Activated CD8-positive, alpha-beta T cell treated with anti-CD3 and anti-CD28 coated beads, Interleukin-2, amount 10 ng/mL, durations not matched to agents 7 days and 5 days (primary cell): ENCODE data around the gene ARL16. TPM values are rescaled to one million over a fixed set of nuclear protein-coding genes. Genes with fewer than 3 reads are reported as not detected.
A peak's percentile ranks its signal among the peaks of the same experiment; 100 is the strongest.

ENCODE experiments used
- ATAC-seq: fragments of 150-1000 bp; cut with Tn5 transposase; one replicate; pipeline ENCODE4 v1.10.0; 2021; ENCODE audit warnings: moderate library complexity
- CTCF ChIA-PET: fragments of 350-600 bp; sonication (Branson Sonifier 250); formaldehyde crosslinking; loops from one replicate; lab custom pipeline; 2021; ENCODE audit warnings: antibody characterized with exemption; lab: Charles Lee
- POLR2A ChIA-PET: fragments of 350-600 bp; sonication (Branson Sonifier 250); formaldehyde crosslinking; loops from one replicate; lab custom pipeline; 2021; ENCODE audit warnings: antibody characterized with exemption; lab: Charles Lee
- DNase-seq: peaks from one replicate; pipeline ENCODE4 v3.0.0-alpha.2; 2020
- H3K27ac Mint-ChIP-seq: one replicate; pipeline ENCODE4 v1.8.0; 2021; ENCODE audit warnings: mild to moderate bottlenecking, mixed read lengths
- H3K27me3 Mint-ChIP-seq: one replicate; pipeline ENCODE4 v1.8.0; 2021; ENCODE audit warnings: low read depth, mixed read lengths
- H3K36me3 Mint-ChIP-seq: one replicate; pipeline ENCODE4 v1.8.0; 2021; ENCODE audit warnings: low read depth, mixed read lengths
- H3K4me1 Mint-ChIP-seq: one replicate; pipeline ENCODE4 v1.8.0; 2021; ENCODE audit warnings: low read depth, mixed read lengths
- H3K4me3 Mint-ChIP-seq: one replicate; pipeline ENCODE4 v1.8.0; 2021; ENCODE audit warnings: mild to moderate bottlenecking, mixed read lengths
- H3K9me3 Mint-ChIP-seq: one replicate; pipeline ENCODE4 v1.8.0; 2022; ENCODE audit warnings: mixed read lengths; ENCODE audit not compliant: insufficient read depth
- total RNA-seq, 2 experiments: library from RNA; stranded (reverse); gene quantifications; one replicate each; pipeline ENCODE4 v1.2.3, GENCODE V29; 2021

Gene ARL16
- total RNA-seq, 2 experiments from 2014 or later: 21.3 to 28.4 TPM

DNA sequence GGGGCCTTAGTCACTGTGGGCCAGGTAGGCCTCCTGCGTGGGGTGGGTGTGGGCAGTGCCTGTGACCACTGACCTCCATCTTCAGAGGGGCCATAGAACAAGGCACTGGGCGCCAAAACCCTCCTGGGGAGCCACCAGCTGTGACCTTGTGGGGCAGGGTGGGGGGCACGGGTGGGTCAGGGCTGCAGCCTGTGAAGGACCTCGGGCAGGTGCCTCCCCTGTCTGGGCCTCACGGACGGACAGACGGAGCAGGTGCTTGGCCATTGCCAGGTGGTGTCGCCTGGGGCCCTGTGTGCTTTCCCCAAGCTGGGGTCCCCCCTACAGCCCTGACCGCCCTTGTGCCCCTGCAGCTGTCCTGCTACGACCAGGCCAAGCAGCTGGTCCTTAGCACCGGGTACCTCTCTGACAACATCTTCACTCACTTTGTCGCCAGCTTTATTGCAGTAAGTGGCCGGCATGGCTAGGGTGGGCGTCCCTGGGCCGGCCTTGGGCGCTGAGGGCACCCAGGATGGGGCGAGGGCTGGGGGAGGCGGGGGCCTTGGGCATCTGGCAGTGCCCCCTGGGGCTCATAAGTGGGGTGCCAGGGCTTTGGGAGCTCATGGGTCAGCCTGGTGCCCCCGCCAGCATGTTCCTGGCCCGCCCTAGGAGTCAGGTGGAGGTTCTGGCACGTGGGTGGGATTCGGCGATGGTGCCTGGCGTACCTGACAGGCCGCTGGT lies 33.6 kb upstream of the ARL16 start:
- Mint-ChIP-seq H3K4me1 (peaks cover 15% of the 10 kb centered on the region), H3K36me3 (peaks cover 5% of the 10 kb centered on the region), H3K27ac (no peak overlapping the region), H3K9me3 (no peaks in the 10 kb centered on the region), H3K4me3 (no peak overlapping the region), H3K27me3 (no peaks in the 10 kb centered on the region)
- POLR2A ChIA-PET: no interaction called here
- CTCF ChIA-PET: no interaction called here
- ATAC-seq (no peak), DNase-seq (no peak)

GRCh38 chr17:81716674-81716996 lies 33.0 kb upstream of the ARL16 start:
- POLR2A ChIA-PET: no interaction called here

GRCh38 chr17:81715872-81716673 lies 32.5 kb upstream of the ARL16 start:
- POLR2A ChIA-PET: no interaction called here
- CTCF ChIA-PET: interaction anchor here (0.9 kb wide), 1 partner anchor 232 kb away, joined by 3 read pairs; no protein-coding TSS in a partner anchor
- no peak for DNase-seq

More at GRCh38 chr17:81716674-81716996, 33.0 kb upstream of the ARL16 start:
- CTCF ChIA-PET: no interaction called here
- ATAC-seq (no peak), DNase-seq (no peak)
- Mint-ChIP-seq H3K4me3 (no peak overlapping the region), H3K27ac (no peak overlapping the region), H3K27me3 (no peaks in the 10 kb centered on the region), H3K9me3 (no peaks in the 10 kb centered on the region), H3K36me3 (peaks cover 5% of the 10 kb centered on the region), H3K4me1 (peaks cover 15% of the 10 kb centered on the region)

DNA sequence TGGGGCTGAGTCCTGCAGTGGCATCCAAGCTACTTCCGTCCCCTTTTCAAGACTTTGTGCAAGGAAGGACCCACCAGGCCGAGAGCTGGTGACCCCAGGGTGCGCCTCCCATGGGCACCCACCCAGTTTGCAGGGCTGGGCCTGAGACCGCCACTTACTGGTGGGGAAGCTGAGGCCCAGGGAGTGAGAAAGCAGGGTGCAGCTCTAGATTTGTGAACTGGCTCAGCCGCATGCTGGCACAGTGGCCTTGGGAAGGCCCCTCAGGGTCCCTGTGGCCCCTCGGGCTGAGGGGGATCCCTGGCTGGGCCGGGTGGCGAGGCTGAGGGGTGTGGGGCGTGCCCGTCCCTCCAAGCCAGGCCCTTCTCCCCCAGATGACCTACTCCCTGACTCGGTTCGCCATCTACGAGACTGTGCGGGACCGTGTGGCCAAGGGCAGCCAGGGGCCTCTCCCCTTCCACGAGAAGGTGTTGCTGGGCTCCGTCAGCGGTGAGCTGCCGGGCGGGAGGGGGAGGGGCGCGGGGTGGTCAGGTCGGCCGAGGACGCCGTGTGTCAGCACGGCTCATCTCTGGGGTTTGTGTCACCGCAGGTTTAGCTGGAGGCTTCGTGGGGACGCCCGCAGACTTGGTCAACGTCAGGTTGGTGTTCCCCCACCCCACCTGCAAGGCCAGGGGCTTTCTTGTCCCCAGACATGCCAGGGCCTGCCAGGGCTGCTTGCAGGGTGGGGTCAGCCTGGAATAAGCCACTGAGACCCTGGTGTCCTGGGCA lies 31.7 kb upstream of the ARL16 start:
- Mint-ChIP-seq H3K4me3 (no peak overlapping the region), H3K4me1 (peaks cover 26% of the 10 kb centered on the region), H3K27me3 (no peaks in the 10 kb centered on the region), H3K9me3 (no peaks in the 10 kb centered on the region), H3K36me3 (peaks cover 9% of the 10 kb centered on the region), H3K27ac (no peak overlapping the region)
- ATAC-seq (no peak), DNase-seq (no peak)
- ChIA-PET POLR2A (interaction anchor here (0.5 to 1.7 kb wide), 3 partner anchors 12 to 1033 kb away, joined by 3 to 8 read pairs (median 4); partner anchors contain the start of genes MCRIP1 and MRPL12), CTCF (interaction anchor here (0.9 kb wide), 1 partner anchor 231 kb away, joined by 3 read pairs; no protein-coding TSS in a partner anchor)

More at GRCh38 chr17:81715872-81716673, 32.5 kb upstream of the ARL16 start:
- peaks cover 5% of the 10 kb centered on the region for H3K36me3 Mint-ChIP-seq
- H3K27me3 Mint-ChIP-seq: no peaks in the 10 kb centered on the region
- H3K4me1 Mint-ChIP-seq: peaks cover 18% of the 10 kb centered on the region
- ATAC-seq: no peak
- no peaks in the 10 kb centered on the region for H3K9me3 Mint-ChIP-seq
- H3K27ac Mint-ChIP-seq: no peak overlapping the region
- no peak overlapping the region for H3K4me3 Mint-ChIP-seq

DNA sequence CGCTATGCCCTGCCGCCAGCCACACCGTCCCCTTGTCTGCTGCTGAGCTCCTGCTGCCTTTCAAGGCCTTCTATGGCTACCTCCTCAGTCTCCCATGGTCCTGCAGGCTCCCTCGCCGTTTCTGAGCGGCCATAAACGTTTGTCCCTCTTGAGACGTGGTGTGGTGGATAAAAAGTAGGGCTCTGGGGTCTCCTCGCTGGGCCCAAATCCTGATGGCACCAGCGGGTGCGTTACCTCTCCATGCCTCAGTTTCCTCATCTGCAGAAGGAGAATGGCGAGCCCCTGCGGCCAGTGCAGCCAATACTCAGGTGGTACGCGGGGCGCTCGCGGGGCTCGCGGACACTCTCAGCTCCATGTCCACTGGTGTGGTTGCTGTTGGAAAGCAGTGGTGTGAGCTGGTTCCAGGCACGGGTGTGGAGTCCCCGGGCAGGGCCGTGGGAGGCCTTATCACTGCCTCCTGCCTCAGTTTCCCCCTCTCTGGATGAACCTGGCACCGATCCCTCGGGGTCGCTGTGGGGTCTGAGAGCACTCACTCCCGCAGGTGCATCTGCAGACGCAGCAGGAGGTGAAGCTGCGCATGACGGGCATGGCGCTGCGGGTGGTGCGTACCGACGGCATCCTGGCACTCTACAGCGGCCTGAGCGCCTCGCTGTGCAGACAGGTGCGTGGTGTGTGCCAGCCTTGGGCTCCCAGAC lies 31.0 kb upstream of the ARL16 start:
- H3K27ac Mint-ChIP-seq: no peak overlapping the region
- ChIA-PET POLR2A (interaction anchor here (0.5 to 1.7 kb wide), 3 partner anchors 12 to 1034 kb away, joined by 3 to 8 read pairs (median 4); partner anchors contain the start of genes MCRIP1 and MRPL12), CTCF (no interaction called here)

GRCh38 chr17:81713556-81714411 lies 30.2 kb upstream of the ARL16 start:
- ChIA-PET POLR2A (interaction anchor here (1.1 to 1.7 kb wide), 2 partner anchors 9 to 11 kb away, joined by 4 to 8 read pairs; partner anchors contain the start of gene MRPL12), CTCF (no interaction called here)
- no peak for DNase-seq
- no peaks in the 10 kb centered on the region for H3K27me3 Mint-ChIP-seq
- H3K27ac Mint-ChIP-seq: no peak overlapping the region
- peak overlapping the region; percentile 91 for H3K4me3 Mint-ChIP-seq
- H3K9me3 Mint-ChIP-seq: no peaks in the 10 kb centered on the region
- no peak for ATAC-seq
- peaks cover 32% of the 10 kb centered on the region for H3K4me1 Mint-ChIP-seq
- peaks cover 14% of the 10 kb centered on the region for H3K36me3 Mint-ChIP-seq

More for the DNA sequence above, 31.0 kb upstream of the ARL16 start:
- DNase-seq (no peak), ATAC-seq (no peak)
- peaks cover 32% of the 10 kb centered on the region for H3K4me1 Mint-ChIP-seq
- no peaks in the 10 kb centered on the region for H3K27me3 Mint-ChIP-seq
- H3K9me3 Mint-ChIP-seq: no peaks in the 10 kb centered on the region
- no peak overlapping the region for H3K4me3 Mint-ChIP-seq
- H3K36me3 Mint-ChIP-seq: peaks cover 13% of the 10 kb centered on the region

GRCh38 chr17:81713004-81713555 lies 29.5 kb upstream of the ARL16 start:
- H3K27ac Mint-ChIP-seq: peak overlapping the region; percentile 81
- DNase-seq (no peak), ATAC-seq (no peak)
- POLR2A ChIA-PET: interaction anchor here (1.0 to 1.7 kb wide), 3 partner anchors 9 to 10 kb away, joined by 4 to 8 read pairs (median 6); partner anchors contain the start of gene MRPL12
- peaks cover 32% of the 10 kb centered on the region for H3K4me1 Mint-ChIP-seq
- CTCF ChIA-PET: no interaction called here
- peaks cover 15% of the 10 kb centered on the region for H3K36me3 Mint-ChIP-seq
- H3K27me3 Mint-ChIP-seq: no peaks in the 10 kb centered on the region
- H3K4me3 Mint-ChIP-seq: peak overlapping the region; percentile 91
- no peaks in the 10 kb centered on the region for H3K9me3 Mint-ChIP-seq

- DNase-seq (no peak), ATAC-seq (peak; percentile 36)
- Mint-ChIP-seq H3K27me3 (no peaks in the 10 kb centered on the region), H3K27ac (peak overlapping the region; percentile 81), H3K4me3 (peak overlapping the region; percentile 91), H3K36me3 (peaks cover 16% of the 10 kb centered on the region), H3K9me3 (no peaks in the 10 kb centered on the region), H3K4me1 (peaks cover 32% of the 10 kb centered on the region)
- POLR2A ChIA-PET: interaction anchor here (1.0 to 1.1 kb wide), 2 partner anchors 8 to 9 kb away, joined by 4 to 6 read pairs; partner anchors contain the start of gene MRPL12
- CTCF ChIA-PET: no interaction called here
Observed at GRCh38 chr17:81712468-81713003, 28.9 kb upstream of the ARL16 start.

- H3K9me3 Mint-ChIP-seq: no peaks in the 10 kb centered on the region
- peak within 1 kb of the TSS; percentile 86 for H3K27ac Mint-ChIP-seq
- H3K27me3 Mint-ChIP-seq: no peaks in the 10 kb centered on the region
- CTCF ChIA-PET: no interaction called here
- peak within 1 kb of the TSS; percentile 91 for H3K4me3 Mint-ChIP-seq
- ATAC-seq (peak; percentile 83), DNase-seq (peak; percentile 85)
- peaks cover 32% of the 10 kb centered on the region for H3K4me1 Mint-ChIP-seq
- POLR2A ChIA-PET: interaction anchor here (0.7 to 1.4 kb wide), 4 partner anchors 8 to 28 kb away, joined by 4 to 9 read pairs (median 6); partner anchors contain the start of genes ARL16, HGS and MRPL12
- H3K36me3 Mint-ChIP-seq: peaks cover 19% of the 10 kb centered on the region
Observed at GRCh38 chr17:81711814-81712467, 28.3 kb upstream of the ARL16 start, which contains the start of gene SLC25A10. TSS of gene SLC25A10 (plus strand) at chr17:81712284. CDS start at chr17:81712427, 143 bp downstream.
